CD14-positive monocyte (primary cell): Measurements from ENCODE around the gene RGL1. TPM values are rescaled to one million over a fixed set of nuclear protein-coding genes. Genes with fewer than 3 reads are reported as not detected.

Experiments used
- DNase-seq, 3 donors: peaks; one replicate each; pipeline ENCODE4 v3.0.0-alpha.2; 2011 to 2022
- H2AFZ ChIP-seq: 2 replicates; pipeline ENCODE4 v1.6.0; 2012; ENCODE audit warnings: mild to moderate bottlenecking, low read depth, low read length, inconsistent platforms; ENCODE audit not compliant: insufficient read depth, poor library complexity, severe bottlenecking
- H3K27ac ChIP-seq, 2 donors: 1 replicate in 1 of 2; 2 replicates in 1 of 2; pipeline ENCODE4 v1.5.1; 2012 to 2013; ENCODE audit warnings: low read length in 2 of 2, control low read depth in 1 of 2, inconsistent platforms in 1 of 2, low read depth in 1 of 2, mild to moderate bottlenecking in 1 of 2
- H3K27me3 ChIP-seq, 2 donors: one replicate each; pipeline versions ENCODE4 v1.6.0 to v1.6.1; 2011 to 2013; ENCODE audit warnings: low read length in 2 of 2; ENCODE audit not compliant: control insufficient read depth in 2 of 2, insufficient read depth in 2 of 2
- H3K36me3 ChIP-seq, 2 donors: replicated peaks in 1 of 2; 1 replicate in 1 of 2; 2 replicates in 1 of 2; pipeline versions ENCODE4 v1.5.1 to v1.6.1; 2012 to 2013; ENCODE audit warnings: low read length in 2 of 2, control low read depth in 1 of 2, inconsistent platforms in 1 of 2, mild to moderate bottlenecking in 1 of 2; ENCODE audit not compliant: insufficient read depth in 2 of 2, control insufficient read depth in 1 of 2
- H3K4me1 ChIP-seq, 2 donors: 1 replicate in 1 of 2; 2 replicates in 1 of 2; pipeline versions ENCODE4 v1.5.1 to v1.6.1; 2012 to 2013; ENCODE audit warnings: low read length in 2 of 2, control low read depth in 1 of 2, inconsistent platforms in 1 of 2, mild to moderate bottlenecking in 1 of 2, moderate library complexity in 1 of 2; ENCODE audit not compliant: insufficient read depth in 2 of 2, control insufficient read depth in 1 of 2
- H3K4me2 ChIP-seq: replicated peaks from 2 replicates; pipeline ENCODE3; 2012; ENCODE audit warnings: low read length, moderate library complexity, mild to moderate bottlenecking; ENCODE audit not compliant: poor library complexity, severe bottlenecking; ENCODE audit errors: extremely low read depth
- H3K4me3 ChIP-seq, 3 experiments: fragments of 200-600 bp in 1 of 3; sonication (generic) in 1 of 3; replicated peaks in 1 of 3; 1 replicate in 2 of 3; 2 replicates in 1 of 3; pipeline ENCODE4 v1.5.1; 2011 to 2013; ENCODE audit warnings: low read length in 3 of 3, mild to moderate bottlenecking in 3 of 3, control low read depth in 2 of 3, low read depth in 2 of 3, inconsistent platforms in 1 of 3, moderate library complexity in 1 of 3
- H3K79me2 ChIP-seq: 2 replicates; pipeline ENCODE4 v1.6.0; 2012; ENCODE audit warnings: mild to moderate bottlenecking, control low read depth, inconsistent platforms, low read length, moderate library complexity; ENCODE audit not compliant: insufficient read depth
- H3K9ac ChIP-seq: 2 replicates; pipeline ENCODE4 v1.6.0; 2017; ENCODE audit warnings: low read length, mild to moderate bottlenecking; ENCODE audit not compliant: insufficient read depth, poor library complexity, severe bottlenecking
- H3K9me3 ChIP-seq, 2 donors: replicated peaks in 1 of 2; 1 replicate in 1 of 2; 2 replicates in 1 of 2; pipeline versions ENCODE4 v1.5.1 to v1.6.1; 2012 to 2013; ENCODE audit warnings: low read length in 2 of 2, control low read depth in 1 of 2; ENCODE audit not compliant: control insufficient read depth in 1 of 2, insufficient read depth in 1 of 2
- H4K20me1 ChIP-seq: 2 replicates; pipeline ENCODE4 v1.6.0; 2012; ENCODE audit warnings: mild to moderate bottlenecking, low read length, control low read depth, moderate library complexity; ENCODE audit not compliant: insufficient read depth
- H3K27ac Mint-ChIP-seq, 7 donors: one replicate each; pipeline ENCODE4 v1.8.0; 2020; ENCODE audit warnings: mild to moderate bottlenecking in 7 of 7, mixed read lengths in 7 of 7, moderate library complexity in 6 of 7, inconsistent platforms in 2 of 7
- H3K27me3 Mint-ChIP-seq, 3 donors: one replicate each; pipeline ENCODE4 v1.8.0; 2021 to 2022; ENCODE audit warnings: low read depth in 3 of 3, mild to moderate bottlenecking in 3 of 3, mixed read lengths in 3 of 3, moderate library complexity in 3 of 3, inconsistent platforms in 1 of 3
- H3K36me3 Mint-ChIP-seq, 2 donors: one replicate each; pipeline ENCODE4 v1.8.0; 2020; ENCODE audit warnings: mixed read lengths in 2 of 2, inconsistent platforms in 1 of 2, mild to moderate bottlenecking in 1 of 2
- H3K4me1 Mint-ChIP-seq: one replicate; pipeline ENCODE4 v1.8.0; 2020; ENCODE audit warnings: mild to moderate bottlenecking, mixed read lengths
- H3K4me3 Mint-ChIP-seq, 2 donors: one replicate each; pipeline ENCODE4 v1.8.0; 2020; ENCODE audit warnings: mild to moderate bottlenecking in 2 of 2, mixed read lengths in 2 of 2, moderate library complexity in 1 of 2
- H3K9me3 Mint-ChIP-seq, 7 donors: one replicate each; pipeline ENCODE4 v1.8.0; 2020 to 2022; ENCODE audit warnings: mixed read lengths in 7 of 7, mild to moderate bottlenecking in 6 of 7, moderate library complexity in 6 of 7, inconsistent platforms in 2 of 7
- WGBS: methylation state at CpG from one replicate; pipeline ENCODE4 v1.1.5; 2013; ENCODE audit warnings: missing lambda C conversion rate; ENCODE audit not compliant: insufficient coverage; 5-methylcytosine and 5-hydroxymethylcytosine counted together
- intact Hi-C, 2 donors: fragments of 100-400 bp; cut with micrococcal nuclease; formaldehyde crosslinking; loops; one replicate each; pipeline versions ENCODE4 v1.15.0 to v1.15.1; 2023
- polyA plus RNA-seq, 3 donors: library from polyadenylated mRNA; depleted of rRNA in 1 of 3; unstranded in 2 of 3; stranded (reverse) in 1 of 3; fragments of 300-500 nt in 2 of 3; fragments of >200 nt in 1 of 3; fragmentation: Illumina TruSeq in 2 of 3; gene quantifications; 1 replicate in 2 of 3; 2 replicates in 1 of 3; pipeline ENCODE4 v1.2.3, GENCODE V29; 2012 to 2021
- TF ChIP-seq, protein P1 (sequence below): fragments of 200-600 bp; IDR thresholded peaks from one replicate; pipeline ENCODE4 v1.8.0; 2022; ENCODE audit warnings: antibody characterized with exemption, mild to moderate bottlenecking

Gene RGL1
- polyA plus RNA-seq, 3 donors, result 1.2 to 3.3 (median 2.0) TPM

DNA sequence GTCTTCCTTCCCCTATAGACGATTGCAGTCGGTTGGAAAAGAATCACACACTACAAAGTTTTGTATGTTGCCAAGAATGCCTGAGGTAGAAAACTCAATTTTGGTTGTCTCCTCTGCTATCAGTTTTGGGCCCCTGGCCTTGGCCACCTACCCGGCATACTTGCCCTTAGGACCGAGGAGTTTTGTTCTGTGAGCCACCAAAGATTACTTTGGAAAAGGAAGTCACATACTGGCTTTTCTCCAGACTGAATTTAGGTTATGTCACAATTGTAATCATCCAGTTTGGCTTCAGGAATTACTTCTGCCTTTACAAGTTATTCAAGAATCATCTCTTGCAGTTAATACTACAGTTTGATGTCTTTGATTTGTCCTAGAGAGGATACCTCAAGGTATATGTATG is 71.4 kb downstream of the RGL1 start:
- Histone ChIP-seq H3K36me3 (no peaks in the 10 kb centered on the region), H3K4me2 (no peak overlapping the region), H3K27ac (no peak overlapping the region), H4K20me1 (no peaks in the 10 kb centered on the region), H3K27me3 (no peaks in the 10 kb centered on the region), H3K4me3 (no peak overlapping the region), H3K9me3 (no peaks in the 10 kb centered on the region), H3K9ac (no peak overlapping the region), H3K79me2 (no peaks in the 10 kb centered on the region), H3K4me1 (peaks cover 38 to 42% of the 10 kb centered on the region in 2 donors), H2AFZ (no peak overlapping the region)
- no peaks in the 10 kb centered on the region for H3K27me3 Mint-ChIP-seq
- no peaks in the 10 kb centered on the region for H3K9me3 Mint-ChIP-seq
- 28% methylated on average over 2 of the region's 4 CpGs for WGBS
- peaks cover 2 to 4% of the 10 kb centered on the region in 2 donors for H3K36me3 Mint-ChIP-seq
- DNase-seq, result peak in 1 of 3 donors; percentile 14
- peaks cover 51% of the 10 kb centered on the region for H3K4me1 Mint-ChIP-seq
- H3K4me3 Mint-ChIP-seq, result peak overlapping the region; percentile 32
- TF ChIP-seq, protein P1, sequence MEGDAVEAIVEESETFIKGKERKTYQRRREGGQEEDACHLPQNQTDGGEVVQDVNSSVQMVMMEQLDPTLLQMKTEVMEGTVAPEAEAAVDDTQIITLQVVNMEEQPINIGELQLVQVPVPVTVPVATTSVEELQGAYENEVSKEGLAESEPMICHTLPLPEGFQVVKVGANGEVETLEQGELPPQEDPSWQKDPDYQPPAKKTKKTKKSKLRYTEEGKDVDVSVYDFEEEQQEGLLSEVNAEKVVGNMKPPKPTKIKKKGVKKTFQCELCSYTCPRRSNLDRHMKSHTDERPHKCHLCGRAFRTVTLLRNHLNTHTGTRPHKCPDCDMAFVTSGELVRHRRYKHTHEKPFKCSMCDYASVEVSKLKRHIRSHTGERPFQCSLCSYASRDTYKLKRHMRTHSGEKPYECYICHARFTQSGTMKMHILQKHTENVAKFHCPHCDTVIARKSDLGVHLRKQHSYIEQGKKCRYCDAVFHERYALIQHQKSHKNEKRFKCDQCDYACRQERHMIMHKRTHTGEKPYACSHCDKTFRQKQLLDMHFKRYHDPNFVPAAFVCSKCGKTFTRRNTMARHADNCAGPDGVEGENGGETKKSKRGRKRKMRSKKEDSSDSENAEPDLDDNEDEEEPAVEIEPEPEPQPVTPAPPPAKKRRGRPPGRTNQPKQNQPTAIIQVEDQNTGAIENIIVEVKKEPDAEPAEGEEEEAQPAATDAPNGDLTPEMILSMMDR, result no peak
- peak overlapping the region in 3 of 7 donors; percentile 27 to 56 (median 40) for H3K27ac Mint-ChIP-seq
- intact Hi-C loops, result no loop called here

DNA sequence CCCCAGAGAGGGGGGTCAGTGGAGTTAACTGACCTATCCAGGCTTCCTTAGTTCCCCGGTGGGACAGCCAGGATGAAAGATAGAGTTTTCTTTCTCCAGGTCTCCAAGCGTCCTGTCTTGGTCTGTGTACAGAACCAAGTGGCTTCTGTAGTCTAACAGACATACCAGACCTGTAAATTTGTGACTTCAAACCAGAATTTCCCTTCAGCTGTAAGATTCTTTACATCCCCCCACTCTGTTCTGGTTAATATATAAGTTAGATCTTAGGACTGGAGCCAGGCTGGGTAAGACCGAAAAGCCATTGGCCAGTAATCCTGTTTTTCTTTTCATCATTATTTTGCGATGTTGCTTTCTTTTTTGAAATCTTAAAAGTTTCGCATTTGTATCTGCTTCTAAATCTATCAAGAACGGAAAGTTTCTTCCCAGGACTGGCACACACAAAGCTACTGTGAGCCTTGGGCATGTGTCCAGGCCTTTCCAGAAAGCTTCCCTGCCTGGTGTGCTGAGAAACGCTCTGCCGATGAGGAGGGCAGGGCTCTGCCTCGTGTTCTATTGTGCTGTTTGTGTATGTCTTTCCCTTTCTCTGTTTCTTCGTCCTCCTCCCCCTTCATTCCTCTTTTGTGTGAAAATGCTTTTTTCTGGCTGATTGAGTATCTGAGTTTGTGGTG is 72.3 kb downstream of the RGL1 start:
- Mint-ChIP-seq H3K4me1 (peaks cover 59% of the 10 kb centered on the region), H3K27ac (peak overlapping the region in 1 of 7 donors; percentile 1)
- H3K9ac ChIP-seq, result no peak overlapping the region

More for the DNA sequence above, 72.3 kb downstream of the RGL1 start:
- intact Hi-C loops, result no loop called here
- TF ChIP-seq, protein P1, result no peak
- Histone ChIP-seq H3K27me3 (no peaks in the 10 kb centered on the region), H3K4me2 (no peak overlapping the region), H4K20me1 (no peaks in the 10 kb centered on the region), H3K36me3 (no peaks in the 10 kb centered on the region), H3K79me2 (no peaks in the 10 kb centered on the region), H3K9me3 (no peaks in the 10 kb centered on the region), H3K4me3 (no peak overlapping the region), H3K4me1 (peaks cover 47 to 51% of the 10 kb centered on the region in 2 donors), H2AFZ (no peak overlapping the region), H3K27ac (no peak overlapping the region)
- WGBS, result 94% methylated on average over 6 of the region's 10 CpGs
- H3K27me3 Mint-ChIP-seq, result no peaks in the 10 kb centered on the region
- DNase-seq, result no peak
- no peaks in the 10 kb centered on the region for H3K9me3 Mint-ChIP-seq
- H3K4me3 Mint-ChIP-seq, result no peak overlapping the region
- peaks cover 2 to 4% of the 10 kb centered on the region in 2 donors for H3K36me3 Mint-ChIP-seq
